Central memory CD8-positive, alpha-beta T cell (primary cell): Measurements from ENCODE around the gene CTSD.
"Not testable (repeated sequence)": the region's sequence is repeated elsewhere in the genome, so short reads cannot be mapped to it uniquely, and the experiment has no call there.

Source experiments
- ATAC-seq: fragments of 150-1000 bp; cut with Tn5 transposase; replicated peaks from 2 replicates; pipeline ENCODE4 v1.10.0; 2022; ENCODE audit warnings: mild to moderate bottlenecking, moderate FRiP score, moderate number of reproducible peaks; ENCODE audit not compliant: poor library complexity, severe bottlenecking; ENCODE audit errors: extremely low read depth
- DNase-seq, 2 donors: peaks; one replicate each; pipeline ENCODE4 v3.0.0; 2021; ENCODE audit warnings: low spot score in 2 of 2
- H3K27ac Mint-ChIP-seq: one replicate; pipeline ENCODE4 v1.8.0; 2022; ENCODE audit warnings: low read depth, mild to moderate bottlenecking, moderate library complexity, mixed read lengths
- H3K27me3 Mint-ChIP-seq: one replicate; pipeline ENCODE4 v1.8.0; 2022; ENCODE audit warnings: mixed read lengths
- H3K36me3 Mint-ChIP-seq: one replicate; pipeline ENCODE4 v1.8.0; 2022; ENCODE audit warnings: mild to moderate bottlenecking, moderate library complexity, mixed read lengths; ENCODE audit not compliant: insufficient read depth
- H3K4me1 Mint-ChIP-seq: one replicate; pipeline ENCODE4 v1.8.0; 2022; ENCODE audit warnings: mixed read lengths
- H3K4me3 Mint-ChIP-seq: one replicate; pipeline ENCODE4 v1.8.0; 2022; ENCODE audit warnings: mild to moderate bottlenecking, moderate library complexity, mixed read lengths
- H3K9me3 Mint-ChIP-seq: one replicate; pipeline ENCODE4 v1.8.0; 2022; ENCODE audit warnings: mixed read lengths

Gene CTSD

GRCh38 chr11:1763796-1764661 is at the start of gene CTSD:
TSS of gene CTSD (minus strand) at chr11:1763927. CDS start at chr11:1763859, 68 bp downstream.
- no peaks in the 10 kb centered on the region for H3K9me3 Mint-ChIP-seq
- no peaks in the 10 kb centered on the region for H3K27me3 Mint-ChIP-seq
- H3K4me1 Mint-ChIP-seq = peaks cover 21% of the 10 kb centered on the region
- DNase-seq (peak; percentile 69 to 79), ATAC-seq (peak; percentile 83)
- H3K4me3 Mint-ChIP-seq = peak within 1 kb of the TSS; percentile 88
- peaks cover 4% of the 10 kb centered on the region for H3K36me3 Mint-ChIP-seq
- H3K27ac Mint-ChIP-seq = peak within 1 kb of the TSS; percentile 87

GRCh38 chr11:1813356-1813755 is 49.6 kb upstream of the CTSD start:
- DNase-seq, H3K36me3 Mint-ChIP-seq, ATAC-seq, H3K9me3 Mint-ChIP-seq, H3K27ac Mint-ChIP-seq, H3K4me3 Mint-ChIP-seq, H3K4me1 Mint-ChIP-seq: not testable (repeated sequence)
- H3K27me3 Mint-ChIP-seq = peaks cover 13% of the 10 kb centered on the region

- no peaks in the 10 kb centered on the region for H3K36me3 Mint-ChIP-seq
- no peak overlapping the region for H3K4me3 Mint-ChIP-seq
- no peaks in the 10 kb centered on the region for H3K9me3 Mint-ChIP-seq
- peaks cover 13% of the 10 kb centered on the region for H3K27me3 Mint-ChIP-seq
- no peak for ATAC-seq
- H3K27ac Mint-ChIP-seq = no peak overlapping the region
- no peak for DNase-seq
- no peaks in the 10 kb centered on the region for H3K4me1 Mint-ChIP-seq
Measured at GRCh38 chr11:1812801-1813200, 49.1 kb upstream of the CTSD start.

- Mint-ChIP-seq H3K4me3 (no peak overlapping the region), H3K27ac (no peak overlapping the region), H3K9me3 (no peaks in the 10 kb centered on the region), H3K36me3 (no peaks in the 10 kb centered on the region), H3K27me3 (peaks cover 13% of the 10 kb centered on the region), H3K4me1 (no peaks in the 10 kb centered on the region)
- ATAC-seq (no peak), DNase-seq (no peak)
Measured at GRCh38 chr11:1812274-1812673, 48.5 kb upstream of the CTSD start.

GRCh38 chr11:1810761-1811160 is 47.0 kb upstream of the CTSD start:
- H3K4me3 Mint-ChIP-seq = no peak overlapping the region
- DNase-seq (no peak), ATAC-seq (no peak)
- H3K27ac Mint-ChIP-seq = no peak overlapping the region
- peaks cover 13% of the 10 kb centered on the region for H3K27me3 Mint-ChIP-seq
- H3K4me1 Mint-ChIP-seq = no peaks in the 10 kb centered on the region
- H3K9me3 Mint-ChIP-seq = no peaks in the 10 kb centered on the region
- H3K36me3 Mint-ChIP-seq = no peaks in the 10 kb centered on the region

- Mint-ChIP-seq H3K4me3 (no peak overlapping the region), H3K36me3 (no peaks in the 10 kb centered on the region), H3K9me3 (no peaks in the 10 kb centered on the region), H3K27ac (no peak overlapping the region), H3K27me3 (peaks cover 36% of the 10 kb centered on the region), H3K4me1 (no peaks in the 10 kb centered on the region)
- DNase-seq (no peak), ATAC-seq (no peak)
Measured at GRCh38 chr11:1807264-1807995, 43.7 kb upstream of the CTSD start.

- no peak overlapping the region for H3K4me3 Mint-ChIP-seq
- ATAC-seq (no peak), DNase-seq (no peak)
- H3K36me3 Mint-ChIP-seq = no peaks in the 10 kb centered on the region
- peaks cover 51% of the 10 kb centered on the region for H3K27me3 Mint-ChIP-seq
- no peaks in the 10 kb centered on the region for H3K4me1 Mint-ChIP-seq
- H3K9me3 Mint-ChIP-seq = no peaks in the 10 kb centered on the region
- H3K27ac Mint-ChIP-seq = no peak overlapping the region
Measured at GRCh38 chr11:1805525-1805924, 41.8 kb upstream of the CTSD start.

- H3K27ac Mint-ChIP-seq, ATAC-seq, DNase-seq, H3K4me3 Mint-ChIP-seq, H3K4me1 Mint-ChIP-seq, H3K9me3 Mint-ChIP-seq, H3K36me3 Mint-ChIP-seq: not testable (repeated sequence)
- peaks cover 53% of the 10 kb centered on the region for H3K27me3 Mint-ChIP-seq
Measured at GRCh38 chr11:1803835-1804519, 40.2 kb upstream of the CTSD start.

- DNase-seq (no peak), ATAC-seq (no peak)
- Mint-ChIP-seq H3K36me3 (no peaks in the 10 kb centered on the region), H3K4me1 (no peaks in the 10 kb centered on the region), H3K4me3 (no peak overlapping the region), H3K9me3 (no peaks in the 10 kb centered on the region), H3K27me3 (peaks cover 60% of the 10 kb centered on the region), H3K27ac (no peak overlapping the region)
Measured at GRCh38 chr11:1803246-1803645, 39.5 kb upstream of the CTSD start.

GRCh38 chr11:1797391-1798125 is 33.8 kb upstream of the CTSD start:
- Mint-ChIP-seq H3K27ac (no peak overlapping the region), H3K27me3 (peaks cover 50% of the 10 kb centered on the region), H3K4me3 (no peak overlapping the region), H3K36me3 (no peaks in the 10 kb centered on the region), H3K9me3 (no peaks in the 10 kb centered on the region), H3K4me1 (peaks cover 3% of the 10 kb centered on the region)
- no peak for DNase-seq
- no peak for ATAC-seq

GRCh38 chr11:1796413-1797011 is 32.8 kb upstream of the CTSD start:
- Mint-ChIP-seq H3K9me3 (no peaks in the 10 kb centered on the region), H3K4me3 (no peak overlapping the region), H3K27me3 (peaks cover 39% of the 10 kb centered on the region)

GRCh38 chr11:1793081-1793480 is 29.4 kb upstream of the CTSD start:
- no peaks in the 10 kb centered on the region for H3K36me3 Mint-ChIP-seq
- peaks cover 19% of the 10 kb centered on the region for H3K27me3 Mint-ChIP-seq
- peaks cover 7% of the 10 kb centered on the region for H3K4me1 Mint-ChIP-seq
- peak overlapping the region; percentile 58 for H3K4me3 Mint-ChIP-seq
- DNase-seq (no peak), ATAC-seq (no peak)
- H3K9me3 Mint-ChIP-seq = no peaks in the 10 kb centered on the region
- H3K27ac Mint-ChIP-seq = peak overlapping the region; percentile 46

More at GRCh38 chr11:1796413-1797011, 32.8 kb upstream of the CTSD start:
- ATAC-seq = no peak
- H3K36me3 Mint-ChIP-seq = no peaks in the 10 kb centered on the region
- peaks cover 7% of the 10 kb centered on the region for H3K4me1 Mint-ChIP-seq
- H3K27ac Mint-ChIP-seq = no peak overlapping the region
- no peak for DNase-seq
